ENCODE data around the gene ICA1L.
A peak's percentile ranks its signal among the peaks of the same experiment; 100 is the strongest.
"Not testable (repeated sequence)": the region's sequence is repeated elsewhere in the genome, so short reads cannot be mapped to it uniquely, and the experiment has no call there.

ICA1L gene

DNA sequence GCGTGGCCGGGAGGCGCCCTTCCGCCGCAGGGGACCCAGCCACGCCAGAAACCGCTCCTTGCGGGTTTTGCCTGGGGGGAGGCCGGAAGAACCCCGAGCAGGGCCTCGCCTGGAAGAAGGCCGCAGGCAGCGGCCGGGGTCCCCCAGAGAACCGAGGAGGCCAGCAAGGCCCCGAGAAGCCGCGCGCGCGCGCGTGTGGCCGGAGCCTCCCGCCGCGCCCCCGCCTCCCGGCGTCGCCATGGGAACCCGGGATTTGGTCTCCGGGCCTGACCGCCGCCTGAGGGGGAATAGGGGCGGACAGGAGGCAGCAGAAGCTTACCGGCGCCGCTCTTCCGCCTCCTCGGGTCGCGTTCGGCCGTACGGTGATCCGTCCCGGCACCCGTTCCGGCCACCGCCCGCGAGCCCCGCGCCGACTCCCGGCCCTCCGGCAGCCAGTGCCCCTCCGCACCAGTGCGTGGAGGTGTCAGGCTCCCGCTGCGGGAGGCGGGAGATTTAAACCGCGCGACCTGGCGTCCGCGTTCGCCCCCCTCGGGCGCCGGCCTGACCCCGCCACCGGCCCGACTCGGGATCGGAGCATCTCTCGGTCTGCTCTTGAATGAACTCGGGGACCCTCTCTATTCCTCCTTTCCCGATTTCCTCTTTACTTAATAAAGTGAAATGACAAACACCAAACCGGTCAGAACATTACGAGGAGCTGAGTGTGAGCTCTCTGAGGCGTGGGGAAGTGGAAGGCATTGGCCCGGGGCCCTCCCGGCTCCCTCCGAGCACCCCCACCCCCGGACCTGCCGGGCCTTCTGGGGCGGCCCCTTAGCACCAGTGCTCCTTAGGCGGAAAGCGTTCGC is at the start of gene ICA1L:
Gene ICA1L, minus strand, starts transcription at position 467 of the 842 bp plus-strand sequence. CDS start 42,757 bp downstream, outside the sequence.
- DNase-seq = peak; percentile 36 to 61

DNA sequence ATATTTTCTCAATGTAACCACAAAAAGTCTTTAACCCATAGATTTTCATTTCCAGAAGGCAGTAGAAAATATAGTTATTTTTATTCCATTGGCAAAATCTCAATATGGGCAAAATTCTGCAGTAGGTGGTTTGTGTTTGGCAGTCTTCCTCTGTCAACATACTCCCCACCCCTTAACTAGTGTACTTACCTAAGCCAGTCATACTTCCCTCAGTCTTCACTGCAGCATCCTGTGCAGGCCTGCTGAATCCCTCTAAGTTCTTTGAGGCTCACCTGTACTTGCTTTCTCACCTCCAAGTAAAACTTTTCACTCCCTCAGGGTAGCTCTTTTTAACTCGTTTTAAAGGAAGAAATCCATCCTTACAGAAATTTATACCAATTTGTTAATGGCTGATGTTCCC is 47.3 kb upstream of the ICA1L start:
- no peak for DNase-seq

DNA sequence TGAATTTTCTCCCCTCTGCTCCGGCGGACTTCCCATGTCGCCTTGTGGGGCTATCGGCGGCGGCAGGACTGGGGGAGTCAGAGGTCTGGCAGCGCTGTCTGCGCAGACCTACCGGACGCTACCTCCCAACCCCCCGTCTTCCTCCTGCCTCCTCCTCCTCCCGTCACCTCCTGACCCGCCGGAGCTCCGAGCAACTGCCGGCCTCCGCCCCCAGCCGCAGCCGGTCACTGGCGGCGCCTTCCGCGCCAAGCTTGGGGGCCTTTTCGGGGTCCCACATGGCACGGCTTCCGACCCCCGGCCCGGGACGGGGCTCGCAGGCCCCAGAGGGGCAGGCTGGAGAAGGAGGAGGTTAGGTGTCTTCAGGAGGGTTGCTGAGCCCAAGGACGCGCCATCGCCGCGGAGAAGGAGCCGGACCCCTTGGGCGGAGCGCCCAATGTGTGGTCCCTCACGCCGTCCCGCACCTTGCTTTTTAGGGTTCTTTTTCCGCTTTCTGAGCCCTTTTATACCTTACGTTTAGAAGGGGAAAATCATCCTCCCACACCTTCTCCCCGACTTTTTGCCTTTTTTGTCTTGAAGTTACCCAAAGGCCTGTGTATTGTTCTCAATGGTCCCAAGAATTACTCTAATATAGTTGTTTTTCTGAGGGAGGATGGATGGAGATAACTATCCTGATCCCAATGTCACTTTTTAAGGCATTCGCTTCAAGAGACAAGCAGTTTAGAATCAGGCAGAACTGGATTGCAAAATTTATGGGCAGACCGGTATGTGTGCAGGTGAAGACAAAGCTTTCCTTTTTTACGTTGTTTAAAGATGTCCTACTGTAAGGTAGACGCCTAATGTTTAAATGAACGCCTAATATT is 41.0 kb upstream of the ICA1L start:
- DNase-seq = peak in 1 of 2 donors; percentile 22

DNA sequence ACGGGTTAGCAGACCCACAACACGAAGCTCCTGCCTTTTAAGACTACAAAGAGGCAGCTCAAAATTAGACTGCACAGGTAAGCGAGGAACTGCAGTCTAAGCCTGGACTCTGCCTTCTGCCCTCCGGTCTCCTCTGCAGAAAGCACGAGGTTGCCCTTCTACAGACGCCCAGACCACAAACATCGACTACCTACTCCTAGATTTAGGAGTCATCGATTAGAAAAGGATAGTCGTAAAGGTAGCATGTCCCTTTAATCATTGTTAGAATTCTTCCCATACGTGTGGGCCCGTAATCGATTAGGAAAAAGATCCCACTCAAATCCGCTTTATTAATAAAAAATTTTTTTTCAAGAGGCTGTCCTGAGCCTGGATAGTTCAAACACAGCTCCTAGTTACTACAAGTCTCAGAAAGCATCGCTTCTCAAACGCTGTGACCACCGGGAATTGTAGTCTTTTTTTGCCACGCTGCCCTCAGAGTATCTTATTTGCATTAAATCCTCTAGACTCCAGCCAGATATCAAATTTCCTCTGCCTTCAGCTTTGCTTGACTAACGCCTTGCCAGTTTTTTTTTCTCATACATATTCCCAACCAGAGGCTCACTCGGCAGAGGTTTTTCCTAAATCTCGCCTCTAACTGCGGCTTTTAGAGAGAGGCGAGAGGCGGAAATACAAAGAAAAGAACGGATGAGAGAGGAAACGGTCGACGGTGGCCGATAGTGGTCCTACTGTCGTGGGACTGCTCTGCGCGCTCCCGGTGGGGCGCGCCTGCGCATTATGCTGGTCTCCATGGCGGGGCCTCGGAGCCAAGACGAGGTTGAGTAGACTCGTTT is 40.2 kb upstream of the ICA1L start, which contains the start of the genes CARF and WDR12:
Gene CARF, plus strand, starts transcription at position 764 of the 830 bp plus-strand sequence. CDS start 29,628 bp downstream, outside the sequence.
Gene WDR12, minus strand, starts transcription at position 162 of the 830 bp plus-strand sequence. CDS start 197 bp downstream, outside the sequence.
- peak; percentile 89 to 92 for DNase-seq

DNA sequence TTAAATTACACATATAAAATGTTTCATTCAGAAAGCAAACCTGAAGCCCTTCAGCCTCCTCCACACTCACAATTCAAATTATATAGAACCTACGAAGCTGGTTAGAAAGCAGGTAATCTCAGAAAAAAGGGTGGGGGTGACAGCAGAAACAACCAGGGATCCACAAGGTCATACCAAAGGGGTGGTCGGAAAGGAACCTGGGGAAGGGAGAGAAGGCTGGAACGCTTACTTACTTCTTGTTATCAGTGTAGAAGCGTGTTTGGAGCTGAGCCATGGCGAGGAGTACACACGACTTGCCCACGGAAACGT is 39.6 kb upstream of the ICA1L start:
- DNase-seq = no peak

DNA sequence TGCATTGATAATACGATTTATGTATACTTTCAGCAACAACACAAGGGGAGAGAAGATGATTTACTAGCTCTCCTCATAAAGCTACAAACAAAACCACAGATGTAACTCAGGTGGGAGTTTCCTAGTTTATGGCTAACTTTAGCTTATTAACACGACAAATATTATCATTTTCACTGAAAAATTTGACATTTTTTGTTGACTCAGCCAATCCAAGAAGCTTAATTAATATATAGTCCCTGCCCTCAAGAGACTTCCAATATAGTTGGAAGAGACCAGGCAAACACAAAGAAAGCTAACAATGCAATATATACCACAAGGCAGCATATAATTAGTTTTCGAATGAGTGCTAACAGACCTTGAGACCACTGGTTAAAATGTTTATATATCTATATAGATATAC is 39.1 kb upstream of the ICA1L start:
- DNase-seq = no peak

DNA sequence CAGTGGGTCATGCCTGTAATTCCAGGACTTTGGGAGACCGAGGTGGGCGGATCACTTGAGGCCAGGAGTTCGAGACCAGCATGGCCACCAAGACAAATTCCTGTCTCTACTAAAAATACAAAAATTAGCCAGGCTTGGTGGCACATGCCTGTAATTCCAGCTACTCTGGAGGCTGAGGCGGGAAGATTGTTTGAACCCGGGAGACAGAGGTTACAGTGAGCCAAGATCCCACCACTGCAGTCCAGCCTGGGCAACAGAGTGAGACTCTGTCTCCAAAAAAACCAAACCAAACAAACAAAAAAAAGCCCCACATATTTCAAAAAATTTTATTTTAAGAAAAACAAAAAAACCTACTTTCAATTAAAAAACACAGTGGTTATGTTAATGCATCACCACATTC is 38.7 kb upstream of the ICA1L start:
- DNase-seq = not testable (repeated sequence)

DNA sequence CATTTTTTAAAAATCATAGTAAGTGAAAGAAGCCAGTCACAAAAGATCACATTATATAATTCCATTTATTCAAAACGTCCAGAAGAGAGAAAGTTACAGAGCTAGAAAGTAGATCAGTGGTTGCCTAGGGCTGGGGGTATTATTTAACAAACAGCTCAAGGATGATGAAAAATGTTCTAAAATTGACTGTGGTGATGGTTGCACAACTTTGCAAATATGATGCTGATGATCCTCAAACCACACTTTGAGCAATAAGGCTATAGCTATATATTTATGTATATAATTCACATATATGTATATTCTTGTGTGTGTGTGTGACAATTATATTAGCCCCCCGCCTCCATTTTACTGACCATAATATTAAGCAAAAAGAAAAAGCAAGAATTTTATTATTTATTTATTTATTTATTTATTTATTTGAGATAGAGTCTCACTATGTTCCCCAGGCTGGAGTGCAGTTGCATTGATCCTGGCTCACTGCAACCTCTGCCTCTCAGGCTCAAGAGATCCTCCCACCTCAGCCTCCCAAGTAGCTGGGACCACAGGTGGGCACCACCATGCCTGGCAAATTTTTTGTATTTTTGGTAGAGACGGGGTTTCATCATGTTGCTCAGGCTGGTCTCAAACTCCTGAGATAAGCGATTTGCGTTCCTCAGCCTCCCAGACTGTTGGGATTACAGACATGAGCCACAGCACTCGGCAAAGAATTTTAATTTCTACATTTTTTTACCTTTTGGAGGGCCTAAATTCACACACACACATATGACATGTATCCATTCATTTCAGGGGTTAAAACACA is 38.0 kb upstream of the ICA1L start:
- no peak for DNase-seq

DNA sequence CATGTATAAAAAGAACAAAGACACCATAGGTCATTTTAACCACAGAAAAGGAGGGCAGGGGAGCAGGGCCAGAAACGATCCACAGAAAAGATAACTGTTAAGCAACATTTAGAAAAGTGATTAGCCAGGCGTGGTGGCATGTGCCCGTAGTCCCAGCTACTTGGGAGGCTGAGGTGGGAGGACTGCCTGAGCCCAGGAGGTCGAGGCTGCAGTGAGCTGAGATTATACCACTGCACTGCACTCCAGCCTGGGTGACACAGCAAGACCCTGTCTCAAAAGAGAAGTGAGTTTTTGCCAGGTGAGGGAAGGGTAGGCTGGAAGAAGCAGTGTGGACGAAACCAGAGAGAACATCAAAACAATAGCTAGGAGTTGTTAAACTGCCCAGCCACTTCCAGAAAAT is 36.6 kb upstream of the ICA1L start:
- no peak for DNase-seq

DNA sequence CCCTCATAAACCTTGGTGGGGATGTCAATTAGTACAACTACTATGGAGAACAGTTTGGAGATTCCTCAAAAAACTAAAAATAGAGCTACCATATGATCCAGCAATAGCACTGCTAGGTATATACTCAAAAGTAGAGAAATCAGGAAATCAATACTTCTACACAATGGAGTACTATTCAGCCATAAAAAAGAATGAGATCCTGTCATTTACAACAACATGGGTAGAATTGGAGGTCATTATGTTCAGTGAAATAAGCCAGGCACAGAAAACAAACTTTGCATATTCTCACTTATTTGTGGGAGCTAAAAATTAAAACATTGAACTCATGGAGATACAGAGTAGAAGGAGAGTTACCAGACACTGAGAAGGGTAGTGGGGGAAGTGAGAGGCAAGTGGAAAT is 33.9 kb upstream of the ICA1L start:
- DNase-seq = not testable (repeated sequence)

DNA sequence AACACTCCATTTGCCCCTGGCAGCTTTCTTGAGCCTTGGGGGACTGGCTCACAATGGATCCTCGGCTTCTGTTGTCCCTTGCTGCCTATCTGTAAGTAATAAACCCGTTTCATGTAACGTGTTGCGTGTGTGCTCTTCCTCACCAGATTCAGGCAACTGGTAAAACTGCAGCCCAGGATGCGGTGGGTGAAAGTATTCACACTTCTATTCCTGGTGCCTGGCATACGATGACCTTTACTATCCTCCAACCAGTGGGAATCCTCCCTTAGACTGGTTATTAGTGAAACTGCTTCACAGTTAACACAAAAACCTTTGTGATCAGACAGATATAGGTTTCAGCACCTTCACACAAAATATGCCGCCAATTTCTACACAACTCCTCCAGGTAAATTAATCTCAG is 13.6 kb upstream of the ICA1L start:
- DNase-seq = no peak

DNA sequence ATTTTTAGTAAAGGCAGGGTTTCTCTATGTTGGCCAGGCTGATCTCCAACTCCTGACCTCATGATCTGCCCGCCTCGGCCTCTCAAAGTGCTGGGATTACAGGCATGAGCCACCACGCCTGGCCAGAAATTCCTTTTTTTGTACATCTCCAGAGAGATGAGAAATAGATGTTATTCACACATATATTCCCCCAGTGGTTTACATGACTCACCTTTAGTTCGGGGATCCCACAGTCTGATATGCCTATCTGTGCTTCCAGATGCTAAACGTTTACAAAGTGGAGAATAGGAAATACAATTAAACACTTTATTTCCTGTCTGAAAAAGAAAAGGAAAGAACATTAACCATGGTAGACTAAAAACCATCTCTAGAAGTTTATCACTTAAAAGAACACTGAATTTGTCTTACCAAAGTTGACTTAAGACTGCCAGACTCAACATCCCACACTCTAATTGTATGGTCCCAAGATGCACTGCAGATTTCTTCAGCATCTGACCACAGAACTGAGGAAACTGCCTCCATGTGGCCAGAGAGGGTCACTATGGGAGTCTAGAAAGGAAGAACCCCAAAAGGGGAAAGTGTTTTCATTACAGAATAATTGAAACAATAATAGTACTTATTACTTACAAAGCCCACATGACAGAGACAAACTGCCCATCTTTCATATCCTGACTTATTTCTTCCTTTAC is 12.6 kb upstream of the ICA1L start:
- no peak for DNase-seq

DNA sequence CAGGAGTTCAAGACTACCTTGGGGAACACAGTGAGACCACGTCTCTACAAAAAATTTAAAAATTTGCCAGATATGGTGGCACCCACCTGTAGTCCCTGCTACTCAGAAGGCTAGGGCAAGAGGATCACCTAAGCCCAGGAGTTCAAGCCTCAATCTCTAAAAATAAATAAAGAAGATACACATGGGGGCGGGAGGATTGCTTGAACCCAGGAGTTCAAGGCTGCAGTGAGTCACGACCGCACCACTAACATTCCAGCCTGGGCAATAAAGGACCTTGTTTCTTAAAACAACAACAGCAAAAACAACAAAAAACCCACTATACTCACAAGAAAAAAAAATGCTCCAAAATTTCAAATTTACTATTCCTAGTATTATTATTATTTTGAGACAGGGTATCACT is 10.0 kb upstream of the ICA1L start:
- no peak for DNase-seq

DNA sequence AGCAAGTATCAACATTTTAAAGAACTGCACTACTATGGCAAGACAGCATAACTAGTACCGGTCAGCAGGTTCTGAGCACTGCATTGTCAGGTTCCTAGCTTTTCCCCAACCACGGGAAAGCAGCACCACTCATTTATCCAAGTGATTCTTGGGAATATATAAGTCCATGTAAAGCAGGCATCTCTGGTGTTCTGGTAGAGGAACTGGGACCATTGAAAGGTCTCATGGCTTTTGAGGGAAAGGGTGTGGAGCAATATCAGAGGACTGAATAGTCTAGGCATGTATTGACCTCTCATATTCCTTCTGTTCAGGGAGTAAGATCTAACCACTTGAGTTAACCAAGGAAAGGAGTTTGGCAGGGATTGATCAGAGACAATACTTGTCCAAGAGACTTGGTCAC is 6.1 kb upstream of the ICA1L start:
- DNase-seq = no peak

DNA sequence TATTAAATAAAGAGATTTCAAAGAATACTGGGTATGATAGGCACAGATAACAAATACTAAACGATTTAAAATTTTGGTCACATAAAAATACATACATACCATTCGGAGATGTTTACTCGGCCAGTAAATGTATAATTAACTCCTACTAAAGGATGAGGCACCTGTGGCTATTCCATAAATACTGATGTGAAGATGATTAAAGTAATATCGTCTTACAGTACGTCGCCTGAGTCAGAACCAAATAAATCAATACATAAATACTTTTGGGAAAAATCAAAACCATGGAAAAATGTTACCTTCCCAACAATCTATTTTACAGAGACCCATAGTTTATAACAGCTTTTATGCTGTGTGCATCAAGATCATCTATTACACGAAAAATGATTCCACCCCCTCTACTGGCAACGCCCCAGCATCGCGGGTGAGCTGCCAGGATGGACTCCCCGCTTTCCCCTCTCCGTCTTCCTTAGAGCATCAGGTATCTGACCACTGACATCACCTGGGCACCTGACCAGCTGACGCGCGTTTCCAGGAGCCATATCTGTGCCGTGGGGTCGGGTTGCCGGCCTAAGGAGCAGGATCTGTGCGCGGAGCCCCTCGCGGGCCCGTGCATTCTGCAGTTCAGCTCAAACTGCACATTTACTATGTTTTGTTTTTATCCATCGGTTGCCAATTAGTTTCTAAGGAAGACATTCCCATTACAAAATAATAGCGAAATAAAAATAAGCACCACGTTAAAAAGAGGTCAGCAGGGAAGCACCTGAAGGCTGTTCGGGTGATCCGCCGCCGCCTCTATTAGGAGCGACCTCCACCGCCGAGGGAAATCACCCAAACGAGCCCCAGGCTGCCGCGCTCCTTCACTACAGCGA is 901 bp downstream of the ICA1L start:
- peak; percentile 53 to 66 for DNase-seq

DNA sequence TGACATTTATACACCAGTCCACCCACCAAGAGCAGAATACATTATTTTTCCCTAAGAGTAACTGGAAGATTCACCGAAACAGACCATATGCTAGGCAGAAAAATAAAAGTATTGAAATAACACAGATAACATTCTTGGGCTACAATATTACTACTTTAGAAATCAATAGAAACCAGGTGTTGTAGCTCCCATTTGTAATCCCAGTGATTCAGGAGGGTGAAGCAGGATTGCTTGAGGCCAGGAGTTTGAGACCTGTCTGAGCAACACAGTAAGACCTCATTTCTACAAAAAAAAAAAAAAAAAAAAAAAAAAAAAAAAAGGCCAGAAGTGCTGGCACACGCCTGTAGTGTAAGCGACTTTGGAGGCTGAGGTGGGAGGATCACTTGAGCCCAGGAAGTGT is 9.6 kb downstream of the ICA1L start:
- DNase-seq = no peak

DNA sequence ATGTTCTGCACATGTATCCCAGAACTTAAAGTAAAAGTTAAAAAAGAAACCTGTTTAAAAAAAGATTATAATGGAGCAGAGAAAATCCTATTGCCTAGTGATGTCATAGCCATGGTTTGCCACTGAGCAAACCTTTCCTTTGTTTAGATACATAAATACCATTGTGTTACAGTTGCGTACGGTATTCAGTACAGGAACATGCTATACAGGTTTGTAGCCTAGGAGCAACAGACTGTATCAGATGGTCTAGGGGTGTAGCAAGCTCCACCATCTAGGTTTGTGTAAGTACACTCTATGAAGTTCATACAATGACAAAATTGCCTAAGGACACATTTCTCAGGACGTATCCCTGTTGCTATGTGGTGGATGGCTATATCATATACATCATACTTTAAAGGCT is 13.0 kb downstream of the ICA1L start:
- no peak for DNase-seq

DNA sequence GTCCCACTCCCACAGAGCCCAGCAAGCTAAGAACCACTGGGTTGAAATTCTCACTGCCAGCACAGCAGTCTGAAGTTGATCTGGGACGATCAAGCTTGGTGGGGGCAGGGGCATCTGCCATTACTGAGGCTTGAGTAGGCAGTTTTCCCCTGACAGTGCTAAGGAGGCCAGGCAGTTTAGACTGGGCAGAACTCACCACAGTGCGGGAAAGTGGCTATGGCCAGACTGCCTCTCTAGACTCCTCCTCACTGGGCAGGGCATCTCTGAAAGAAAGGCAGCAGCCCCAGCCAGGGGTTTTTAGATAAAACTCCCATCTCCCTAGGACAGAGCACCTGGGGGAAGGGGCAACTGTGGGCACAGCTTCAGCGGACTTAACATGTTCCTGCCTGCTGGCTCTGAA is 22.2 kb downstream of the ICA1L start:
- DNase-seq = not testable (repeated sequence)

DNA sequence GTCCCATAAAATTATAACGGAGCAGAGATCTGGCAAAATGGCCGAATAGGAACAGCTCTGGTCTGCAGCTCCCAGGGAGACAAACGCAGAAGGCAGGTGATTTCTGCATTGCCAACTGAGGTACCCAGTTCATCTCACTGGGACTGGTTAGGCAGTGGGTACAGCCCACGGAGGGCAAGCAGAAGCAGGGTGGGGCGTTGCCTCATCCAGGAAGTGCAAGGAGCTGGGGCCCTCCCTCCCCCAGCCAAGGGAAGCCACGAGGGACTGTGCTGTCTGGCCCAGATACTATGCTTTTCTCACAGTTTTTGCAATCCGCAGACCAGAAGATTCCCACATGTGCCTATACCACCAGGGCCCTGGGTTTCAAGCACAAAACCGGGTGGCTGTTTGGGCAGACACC is 22.8 kb downstream of the ICA1L start:
- peak in 1 of 2 donors; percentile 8 for DNase-seq

All from CD4-positive, alpha-beta T cell treated with Interferon alpha-2 for 1 hour (primary cell).